Measurements from ENCODE around the gene GJD3.

GRCh38 chr17:40366076-40366860 is 1.7 kb upstream of the GJD3 start:
- no peak for TF ChIP-seq CTCF (IDR thresholded peaks at IDR 0.05; ENCODE audit: low read length)
- no peak for TF ChIP-seq EZH2 (optimal IDR thresholded peaks at IDR 0.05; ENCODE audit: low read depth, low read length)
- no peak for TF ChIP-seq EZH2phosphoT487 (IDR thresholded peaks at IDR 0.05; ENCODE audit: low read length)

Data from MM.1S (cell line).